Common myeloid progenitor, CD34-positive (primary cell): ENCODE results near the gene ATF7.
"Not testable (repeated sequence)": the region's sequence is repeated elsewhere in the genome, so short reads cannot be mapped to it uniquely, and the experiment has no call there.

Source experiments
- CTCF ChIA-PET: fragments of 350-600 bp; sonication (Branson Sonifier 250); formaldehyde crosslinking; loops from one replicate; lab custom pipeline; 2021; ENCODE audit warnings: antibody characterized with exemption; lab: Charles Lee
- POLR2A ChIA-PET: fragments of 350-600 bp; sonication (Branson Sonifier 250); formaldehyde crosslinking; loops from one replicate; lab custom pipeline; 2021; ENCODE audit warnings: antibody characterized with exemption; lab: Charles Lee
- DNase-seq, 3 donors: peaks; one replicate each; pipeline versions ENCODE4 v3.0.0 to v3.0.0-alpha.2; 2013
- H3K27ac ChIP-seq, 2 experiments: 1 replicate in 1 of 2; 2 replicates in 1 of 2; pipeline ENCODE4 v1.7.0; 2013; ENCODE audit warnings: inconsistent platforms in 2 of 2, low read length in 2 of 2, mild to moderate bottlenecking in 2 of 2, low read depth in 1 of 2, moderate library complexity in 1 of 2; ENCODE audit not compliant: severe bottlenecking in 2 of 2, insufficient read depth in 1 of 2, poor library complexity in 1 of 2
- H3K27me3 ChIP-seq, 5 experiments: replicated peaks in 2 of 5; 1 replicate in 3 of 5; 2 replicates in 2 of 5; pipeline versions ENCODE4 v1.6.1 to v1.7.0; 2013; ENCODE audit warnings: low read length in 4 of 5, mild to moderate bottlenecking in 2 of 5, moderate library complexity in 2 of 5, inconsistent platforms in 1 of 5; ENCODE audit not compliant: insufficient read depth in 5 of 5, control insufficient read depth in 4 of 5
- H3K36me3 ChIP-seq, 4 experiments: 1 replicate in 2 of 4; 2 replicates in 2 of 4; pipeline versions ENCODE4 v1.6.1 to v1.7.0; 2013; ENCODE audit warnings: low read length in 3 of 4, control low read depth in 1 of 4, mild to moderate bottlenecking in 1 of 4; ENCODE audit not compliant: control insufficient read depth in 4 of 4, insufficient read depth in 4 of 4
- H3K4me1 ChIP-seq, 4 experiments: 1 replicate in 3 of 4; 2 replicates in 1 of 4; pipeline versions ENCODE4 v1.6.1 to v1.7.1; 2013; ENCODE audit warnings: low read length in 3 of 4, mild to moderate bottlenecking in 3 of 4, control low read depth in 1 of 4, inconsistent platforms in 1 of 4, moderate library complexity in 1 of 4; ENCODE audit not compliant: control insufficient read depth in 4 of 4, insufficient read depth in 4 of 4; ENCODE audit errors: control extremely low read depth in 1 of 4
- H3K4me3 ChIP-seq, 7 experiments: 1 replicate in 4 of 7; 2 replicates in 3 of 7; pipeline versions ENCODE4 v1.5.1 to v1.7.0; 2013; ENCODE audit warnings: mild to moderate bottlenecking in 7 of 7, low read length in 6 of 7, moderate library complexity in 6 of 7, inconsistent platforms in 2 of 7, low read depth in 2 of 7, control low read depth in 1 of 7; ENCODE audit not compliant: insufficient read depth in 4 of 7, control insufficient read depth in 1 of 7; ENCODE audit errors: extremely low read depth in 1 of 7
- H3K9me3 ChIP-seq, 5 experiments: 1 replicate in 4 of 5; 2 replicates in 1 of 5; pipeline versions ENCODE4 v1.6.1 to v1.7.1; 2013; ENCODE audit warnings: low read length in 4 of 5, mild to moderate bottlenecking in 2 of 5, inconsistent platforms in 1 of 5, low read depth in 1 of 5, moderate library complexity in 1 of 5; ENCODE audit not compliant: control insufficient read depth in 4 of 5, insufficient read depth in 2 of 5; ENCODE audit errors: control extremely low read depth in 1 of 5
- WGBS: methylation state at CpG from one replicate; pipeline ENCODE4 v1.1.5; 2013; ENCODE audit not compliant: insufficient coverage; 5-methylcytosine and 5-hydroxymethylcytosine counted together

ATF7 gene

DNA sequence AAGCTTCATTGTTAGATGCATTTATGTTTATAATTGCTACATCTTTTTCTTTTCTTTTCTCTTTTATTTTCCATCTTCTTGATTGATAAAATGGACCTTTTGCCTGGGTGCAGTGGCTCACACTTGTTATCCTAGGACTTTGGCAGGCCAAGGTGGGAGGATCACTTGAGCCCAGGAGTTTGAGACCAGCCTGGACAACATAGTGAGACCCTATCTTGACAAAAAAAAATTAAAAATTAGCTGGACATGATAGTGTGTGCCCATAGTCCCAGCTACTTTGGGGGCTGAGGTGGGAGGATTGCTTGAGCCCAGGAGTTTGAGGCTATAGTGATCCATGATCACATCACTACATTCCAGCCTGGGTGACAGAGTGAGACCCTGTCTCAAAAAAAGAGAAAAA is 9.5 kb upstream of the ATF7 start:
- H3K4me3 ChIP-seq, H3K36me3 ChIP-seq, H3K4me1 ChIP-seq, POLR2A ChIA-PET, H3K27ac ChIP-seq, CTCF ChIA-PET, H3K9me3 ChIP-seq, H3K27me3 ChIP-seq, DNase-seq: not testable (repeated sequence)

DNA sequence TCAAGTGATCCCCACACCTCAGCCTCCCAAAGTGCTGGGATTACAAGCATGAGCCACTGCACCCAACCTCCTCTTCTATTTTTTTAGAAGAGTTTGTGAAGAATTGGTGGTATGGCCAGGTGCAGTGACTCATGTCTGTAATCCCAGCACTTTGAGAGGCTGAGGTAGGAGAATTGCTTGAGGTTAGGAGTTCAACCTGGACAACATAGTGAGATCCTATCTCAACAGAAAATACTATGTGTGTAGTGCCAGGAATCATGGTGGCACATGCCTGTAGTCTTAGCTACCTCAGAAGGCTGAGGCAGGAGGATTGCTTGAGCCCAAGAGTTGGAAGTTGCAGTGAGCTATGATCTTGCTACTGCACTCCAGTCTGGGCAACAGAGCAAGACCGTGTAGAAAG is 5.5 kb upstream of the ATF7 start:
- POLR2A ChIA-PET, result no interaction called here
- DNase-seq, result no peak
- no CpG with 5 or more reads among the region's 1 CpG for WGBS
- Histone ChIP-seq H3K27ac (no peak overlapping the region), H3K4me3 (no peak overlapping the region), H3K9me3 (no peaks in the 10 kb centered on the region), H3K4me1 (peaks cover 6 to 9% (median 7%) of the 10 kb centered on the region in 4 experiments), H3K27me3 (no peaks in the 10 kb centered on the region), H3K36me3 (no peaks in the 10 kb centered on the region)
- CTCF ChIA-PET, result interaction anchor here (0.5 kb wide), 1 partner anchor 30 kb away, joined by 3 read pairs; no protein-coding TSS in a partner anchor

DNA sequence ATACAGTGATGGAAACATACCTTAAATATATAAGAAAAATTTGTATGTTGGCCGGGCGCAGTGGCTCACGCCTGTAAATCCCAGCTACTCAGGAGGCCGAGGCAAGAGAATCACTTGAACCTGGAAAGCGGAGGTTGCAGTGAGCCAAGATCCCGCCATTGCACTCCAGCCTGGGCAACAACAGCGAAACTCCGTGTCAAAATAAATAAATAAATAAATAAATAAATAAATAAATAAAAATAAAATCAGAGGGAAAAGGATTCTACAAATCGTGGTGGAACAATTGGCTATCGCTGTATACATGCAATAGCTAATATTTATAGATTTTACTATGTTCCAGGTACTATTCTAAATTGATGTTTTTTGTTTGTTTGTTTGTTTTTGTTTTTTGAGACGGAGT is 1.7 kb upstream of the ATF7 start:
- POLR2A ChIA-PET, result no interaction called here
- WGBS, result no CpG with 5 or more reads among the region's 11 CpGs
- peaks cover 27 to 38% (median 34%) of the 10 kb centered on the region in 4 experiments for H3K4me1 ChIP-seq
- H3K9me3 ChIP-seq, result no peaks in the 10 kb centered on the region
- no peak for DNase-seq
- CTCF ChIA-PET, result interaction anchor here (0.6 to 2.2 kb wide), 5 partner anchors 24 to 433 kb away, joined by 3 to 6 read pairs (median 3); no protein-coding TSS in a partner anchor
- H3K27me3 ChIP-seq, result no peaks in the 10 kb centered on the region
- no peaks in the 10 kb centered on the region for H3K36me3 ChIP-seq
- no peak overlapping the region for H3K4me3 ChIP-seq
- no peak overlapping the region for H3K27ac ChIP-seq

DNA sequence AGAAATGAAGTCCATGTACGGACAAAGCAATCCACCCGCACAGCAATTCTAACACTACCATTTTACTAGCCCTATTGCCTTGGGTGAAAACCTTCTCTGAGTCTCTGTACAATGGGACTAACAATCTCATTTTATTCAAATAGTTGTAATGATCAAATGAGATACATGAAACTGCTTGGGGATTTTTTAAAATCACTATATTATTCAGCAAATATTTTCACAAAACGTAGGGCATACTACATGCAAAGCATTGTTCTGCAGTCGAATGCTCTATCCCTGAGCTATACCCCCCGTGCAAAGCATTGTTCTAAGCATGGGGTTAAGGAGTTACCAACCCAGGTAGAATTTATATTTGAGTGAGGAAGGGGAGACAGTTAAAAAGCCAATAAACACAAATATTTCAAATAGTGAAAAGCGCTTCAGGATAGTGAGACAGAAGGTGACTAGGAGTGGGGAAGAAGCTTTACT is 554 bp upstream of the ATF7 start:
- CTCF ChIA-PET, result interaction anchor here (1.0 to 2.2 kb wide), 5 partner anchors 10 to 84 kb away, joined by 3 to 6 read pairs (median 3); partner anchors contain the start of gene ATP5MC2
- peak overlapping the region in 6 of 7 experiments; percentile 86 to 96 (median 93) for H3K4me3 ChIP-seq
- no peaks in the 10 kb centered on the region for H3K9me3 ChIP-seq
- H3K27me3 ChIP-seq, result no peaks in the 10 kb centered on the region
- peak overlapping the region; percentile 97 to 99 for H3K27ac ChIP-seq
- H3K4me1 ChIP-seq, result peaks cover 31 to 42% (median 36%) of the 10 kb centered on the region in 4 experiments
- no CpG with 5 or more reads among the region's 6 CpGs for WGBS
- POLR2A ChIA-PET, result interaction anchor here (1.1 kb wide), 1 partner anchor 49 kb away, joined by 5 read pairs; the partner anchor contains the start of gene ATP5MC2
- no peaks in the 10 kb centered on the region for H3K36me3 ChIP-seq
- DNase-seq, result no peak

DNA sequence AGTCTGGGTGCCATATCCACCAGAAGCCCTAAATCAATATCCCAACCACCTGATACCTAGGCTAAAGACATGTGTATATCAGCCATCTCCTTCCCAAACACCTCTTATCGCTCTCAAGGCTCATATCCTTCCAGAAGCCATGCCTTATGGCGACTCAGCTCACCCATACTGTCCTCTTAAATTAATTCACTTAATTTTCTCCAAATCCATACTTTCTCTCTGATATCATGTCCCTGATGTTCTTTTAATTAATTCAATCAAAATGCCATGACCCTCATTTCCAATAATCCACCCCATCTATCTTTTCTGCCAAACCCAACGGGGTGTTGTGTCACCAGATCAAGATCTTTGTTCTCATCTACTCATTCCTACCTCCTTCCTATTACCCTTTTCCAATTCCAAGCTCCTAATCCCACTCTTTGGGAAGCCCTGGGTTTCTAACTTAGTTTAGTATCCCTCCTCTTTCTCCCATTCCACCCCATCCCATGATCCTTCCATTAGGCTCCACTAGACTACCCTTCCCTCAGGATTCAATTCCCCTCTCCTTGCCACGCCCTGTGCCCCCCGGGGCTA is 723 bp downstream of the ATF7 start:
- DNase-seq, result no peak
- no peaks in the 10 kb centered on the region for H3K9me3 ChIP-seq
- peaks cover 31 to 42% (median 36%) of the 10 kb centered on the region in 4 experiments for H3K4me1 ChIP-seq
- CTCF ChIA-PET, result interaction anchor here (1.4 to 1.6 kb wide), 2 partner anchors 49 to 50 kb away, joined by 3 to 4 read pairs; partner anchors contain the start of gene ATP5MC2
- peak overlapping the region; percentile 86 to 98 (median 94) for H3K4me3 ChIP-seq
- WGBS, result 49% methylated on average over 3 of the region's 5 CpGs
- H3K27ac ChIP-seq, result peak overlapping the region; percentile 97 to 99
- POLR2A ChIA-PET, result interaction anchor here (0.7 to 1.1 kb wide), 2 partner anchors 50 to 246 kb away, joined by 3 to 5 read pairs; partner anchors contain the start of genes ATP5MC2 and SP1
- H3K27me3 ChIP-seq, result no peaks in the 10 kb centered on the region
- no peaks in the 10 kb centered on the region for H3K36me3 ChIP-seq

DNA sequence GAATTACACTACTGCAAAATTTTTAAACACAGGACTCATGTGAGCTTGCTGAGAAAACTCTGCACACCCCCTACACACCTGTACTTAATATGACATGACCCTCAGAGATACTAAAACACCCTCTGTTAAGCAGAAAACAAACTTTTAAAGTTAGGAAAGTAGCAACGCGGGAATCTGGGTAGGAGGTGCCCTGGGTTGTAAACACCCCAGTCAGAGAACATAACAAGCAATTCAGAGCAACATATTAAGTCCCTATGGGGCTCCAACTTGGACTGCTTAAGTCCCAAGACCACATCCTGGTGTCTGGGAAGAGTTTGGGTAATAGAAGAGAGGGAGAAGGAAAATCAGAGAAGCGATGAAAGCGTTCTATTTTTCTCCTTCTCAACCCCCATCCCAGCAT is 1.2 kb downstream of the ATF7 start:
- H3K27ac ChIP-seq, result peak overlapping the region in 1 of 2 experiments; percentile 99
- ChIA-PET CTCF (interaction anchor here (1.6 to 1.8 kb wide), 4 partner anchors 8 to 51 kb away, joined by 3 to 10 read pairs (median 5); partner anchors contain the start of gene ATP5MC2), POLR2A (interaction anchor here (1.2 kb wide), 1 partner anchor 9 kb away, joined by 4 read pairs; no protein-coding TSS in a partner anchor)
- no peaks in the 10 kb centered on the region for H3K9me3 ChIP-seq
- H3K4me3 ChIP-seq, result peak overlapping the region in 6 of 7 experiments; percentile 86 to 96 (median 93)
- WGBS, result 60% methylated on average over 2 of the region's 4 CpGs
- no peaks in the 10 kb centered on the region for H3K36me3 ChIP-seq
- no peak for DNase-seq
- H3K4me1 ChIP-seq, result peaks cover 31 to 43% (median 36%) of the 10 kb centered on the region in 4 experiments
- H3K27me3 ChIP-seq, result no peaks in the 10 kb centered on the region

DNA sequence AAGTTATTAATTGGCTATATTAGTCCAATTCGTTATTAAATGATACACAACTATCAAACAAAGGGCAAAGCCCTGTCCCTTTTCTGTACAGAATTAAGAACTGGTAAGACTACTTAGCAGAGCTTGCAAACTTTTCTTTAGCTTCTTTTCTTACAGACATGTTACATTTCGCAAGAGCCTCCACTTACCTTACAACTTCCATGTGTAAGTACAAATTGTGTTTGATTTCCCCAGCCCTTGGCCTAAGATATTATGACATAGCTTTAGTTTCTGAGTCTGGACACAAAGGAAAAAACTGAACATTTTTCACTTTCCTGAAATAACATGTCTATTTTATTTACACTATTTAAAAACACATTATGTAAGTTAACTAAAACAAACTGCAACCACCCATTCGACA is 1.7 kb downstream of the ATF7 start:
- Histone ChIP-seq H3K4me3 (peak overlapping the region in 6 of 7 experiments; percentile 86 to 96 (median 93)), H3K9me3 (no peaks in the 10 kb centered on the region), H3K4me1 (peaks cover 34 to 48% (median 39%) of the 10 kb centered on the region in 4 experiments), H3K27me3 (no peaks in the 10 kb centered on the region), H3K27ac (peak overlapping the region; percentile 34 to 99), H3K36me3 (no peaks in the 10 kb centered on the region)
- ChIA-PET CTCF (interaction anchor here (0.9 to 1.8 kb wide), 6 partner anchors 9 to 122 kb away, joined by 3 to 10 read pairs (median 4); partner anchors contain the start of gene ATP5MC2), POLR2A (interaction anchor here (1.2 kb wide), 1 partner anchor 9 kb away, joined by 4 read pairs; no protein-coding TSS in a partner anchor)
- 100% methylated on average over 1 of the region's 3 CpGs for WGBS
- DNase-seq, result no peak
